Mucosa of descending colon (tissue), 3 donors: ENCODE results near the gene WNT10A. TPM values are rescaled to one million over a fixed set of nuclear protein-coding genes. Genes with fewer than 3 reads are reported as not detected.

Experiments used
- ATAC-seq: fragments of 200-7000 bp; cut with Tn5 transposase; one replicate; pipeline ENCODE4 v1.9.1; 2020; ENCODE audit warnings: mild to moderate bottlenecking, moderate library complexity
- DNase-seq, 3 donors: peaks; one replicate each; pipeline ENCODE4 v3.0.0-alpha.2; 2020
- H3K36me3 ChIP-seq: fragments of 200-600 bp; one replicate; pipeline ENCODE4 v1.8.0; 2021; ENCODE audit warnings: low read depth, mild to moderate bottlenecking
- H3K4me1 ChIP-seq: fragments of 200-600 bp; one replicate; pipeline ENCODE4 v1.8.0; 2021; ENCODE audit warnings: low read depth, mild to moderate bottlenecking
- H3K4me3 ChIP-seq: fragments of 200-600 bp; one replicate; pipeline ENCODE4 v1.8.0; 2021; ENCODE audit warnings: mild to moderate bottlenecking
- H3K9me3 ChIP-seq: fragments of 200-600 bp; one replicate; pipeline ENCODE4 v1.8.0; 2021; ENCODE audit warnings: mild to moderate bottlenecking
- CTCF ChIP-seq: fragments of 200-600 bp; IDR thresholded peaks from one replicate; pipeline ENCODE4 v1.8.0; 2022; ENCODE audit warnings: antibody characterized with exemption, mild to moderate bottlenecking
- intact Hi-C, 2 donors: fragments of 100-400 bp; cut with DNase I in 1 of 2; cut with micrococcal nuclease in 1 of 2; formaldehyde crosslinking; loops; one replicate each; pipeline versions ENCODE4 v1.11.0 to v1.11.1; 2022; cut with DNase I, micrococcal nuclease
- total RNA-seq, 3 donors: library from RNA; stranded (reverse); fragmentation: NEBNext Ultra II Directional in 2 of 3; extraction: Animal tissue kit (Norgen Biotek cat#: 25700) in 2 of 3; gene quantifications; one replicate each; pipeline versions ENCODE4 v1.2.1 to v1.2.4, GENCODE V29; 2021 to 2023
- donor health status: DM: no; HTN: no; CAD: no; lungs with moderate emphysema.
- donor health status: DM: no; HTN: no; CAD: no.
- donor health status: DM: no; HTN: yes; CAD: no.

WNT10A gene
- total RNA-seq, 3 donors from 2014 or later: 0.17 to 1.1 (median 0.22) TPM

- intact Hi-C loops: no loop called here
- Histone ChIP-seq H3K4me3 (no peak overlapping the region), H3K36me3 (no peaks in the 10 kb centered on the region), H3K4me1 (peaks cover 12% of the 10 kb centered on the region), H3K9me3 (no peaks in the 10 kb centered on the region)
- DNase-seq: no peak
- TF ChIP-seq CTCF: no peak
- no peak for ATAC-seq
Measured at GRCh38 chr2:218855305-218856166, 25.1 kb upstream of the WNT10A start.

GRCh38 chr2:218856167-218856895 lies 24.3 kb upstream of the WNT10A start:
- no peak for DNase-seq
- Histone ChIP-seq H3K4me3 (no peak overlapping the region), H3K4me1 (peaks cover 15% of the 10 kb centered on the region), H3K36me3 (no peaks in the 10 kb centered on the region), H3K9me3 (no peaks in the 10 kb centered on the region)
- intact Hi-C loops: no loop called here
- no peak for ATAC-seq
- TF ChIP-seq CTCF: no peak

GRCh38 chr2:218856896-218857243 lies 23.8 kb upstream of the WNT10A start:
- Histone ChIP-seq H3K4me1 (peaks cover 15% of the 10 kb centered on the region), H3K4me3 (no peak overlapping the region), H3K9me3 (no peaks in the 10 kb centered on the region), H3K36me3 (no peaks in the 10 kb centered on the region)
- no peak for TF ChIP-seq CTCF
- DNase-seq (no peak), ATAC-seq (no peak)
- intact Hi-C loops: no loop called here

- intact Hi-C loops: no loop called here
- no peaks in the 10 kb centered on the region for H3K36me3 ChIP-seq
- no peak for ATAC-seq
- H3K4me1 ChIP-seq: peaks cover 15% of the 10 kb centered on the region
- no peak for DNase-seq
- no peak for TF ChIP-seq CTCF
- H3K4me3 ChIP-seq: no peak overlapping the region
- no peaks in the 10 kb centered on the region for H3K9me3 ChIP-seq
Measured at GRCh38 chr2:218857371-218858137, 23.1 kb upstream of the WNT10A start.

GRCh38 chr2:218858138-218858445 lies 22.6 kb upstream of the WNT10A start:
- intact Hi-C loops: no loop called here
- Histone ChIP-seq H3K4me1 (peaks cover 15% of the 10 kb centered on the region), H3K4me3 (no peak overlapping the region), H3K36me3 (no peaks in the 10 kb centered on the region), H3K9me3 (no peaks in the 10 kb centered on the region)
- no peak for TF ChIP-seq CTCF
- ATAC-seq: no peak
- DNase-seq: no peak
